HEK293 (cell line): ENCODE results near the gene FAM89A.
A peak's percentile ranks its signal among the peaks of the same experiment; 100 is the strongest.

Experiments
- GLIS2 ChIP-seq: fragments of 450-650 bp; formaldehyde crosslinking; IDR thresholded peaks from 2 replicates; pipeline ENCODE4 v1.5.1; 2016; ENCODE audit warnings: missing biosample characterization, missing genetic modification characterization
- KLF16 ChIP-seq: fragments of 450-650 bp; formaldehyde crosslinking; IDR thresholded peaks from 2 replicates; pipeline ENCODE4 v1.5.1; 2017; ENCODE audit warnings: missing biosample characterization, missing genetic modification characterization
- KLF17 ChIP-seq: fragments of 450-650 bp; formaldehyde crosslinking; IDR thresholded peaks from 2 replicates; pipeline ENCODE4 v1.5.1; 2016; ENCODE audit warnings: missing biosample characterization, missing genetic modification characterization
- KLF7 ChIP-seq: fragments of 450-650 bp; formaldehyde crosslinking; IDR thresholded peaks from 2 replicates; pipeline ENCODE4 v1.5.1; 2016; ENCODE audit warnings: missing biosample characterization, missing genetic modification characterization, borderline replicate concordance
- REST ChIP-seq: fragments of 450-650 bp; formaldehyde crosslinking; IDR thresholded peaks from 2 replicates; pipeline ENCODE4 v1.5.1; 2016; ENCODE audit warnings: missing biosample characterization, missing genetic modification characterization
- SCRT2 ChIP-seq: fragments of 450-650 bp; formaldehyde crosslinking; IDR thresholded peaks from 2 replicates; pipeline ENCODE4 v1.5.1; 2016; ENCODE audit warnings: missing biosample characterization, missing genetic modification characterization
- SP2 ChIP-seq: fragments of 450-650 bp; formaldehyde crosslinking; IDR thresholded peaks from 2 replicates; pipeline ENCODE4 v1.5.1; 2016; ENCODE audit warnings: missing biosample characterization, missing genetic modification characterization
- TSHZ1 ChIP-seq: fragments of 450-650 bp; formaldehyde crosslinking; IDR thresholded peaks from 2 replicates; pipeline ENCODE4 v1.5.1; 2016; ENCODE audit warnings: missing biosample characterization, missing genetic modification characterization, borderline replicate concordance
- WT1 ChIP-seq: fragments of 450-650 bp; formaldehyde crosslinking; IDR thresholded peaks from 2 replicates; pipeline ENCODE4 v1.5.1; 2016; ENCODE audit warnings: missing biosample characterization, missing genetic modification characterization
- ZBTB7A ChIP-seq: fragments of 450-650 bp; formaldehyde crosslinking; IDR thresholded peaks from 2 replicates; pipeline ENCODE4 v1.5.1; 2016; ENCODE audit warnings: low read depth, missing biosample characterization, missing genetic modification characterization
- ZFHX2 ChIP-seq: fragments of 450-650 bp; formaldehyde crosslinking; conservative IDR thresholded peaks from 2 replicates; pipeline ENCODE4 v1.5.1; 2016; ENCODE audit warnings: missing biosample characterization, missing genetic modification characterization
- ZNF140 ChIP-seq: fragments of 450-650 bp; formaldehyde crosslinking; IDR thresholded peaks from 2 replicates; pipeline ENCODE4 v1.5.1; 2016; ENCODE audit warnings: missing biosample characterization, missing genetic modification characterization
- ZNF157 ChIP-seq: fragments of 450-650 bp; formaldehyde crosslinking; IDR thresholded peaks from 2 replicates; pipeline ENCODE4 v1.5.1; 2016; ENCODE audit warnings: missing biosample characterization, missing genetic modification characterization
- ZNF391 ChIP-seq: fragments of 450-650 bp; formaldehyde crosslinking; IDR thresholded peaks from 2 replicates; pipeline ENCODE4 v1.5.1; 2016; ENCODE audit warnings: low read depth, missing biosample characterization, missing genetic modification characterization, borderline replicate concordance
- ZNF521 ChIP-seq: fragments of 450-650 bp; formaldehyde crosslinking; IDR thresholded peaks from 2 replicates; pipeline ENCODE4 v1.5.1; 2017; ENCODE audit warnings: missing biosample characterization, mild to moderate bottlenecking, missing genetic modification characterization
- ZNF529 ChIP-seq: fragments of 450-650 bp; formaldehyde crosslinking; IDR thresholded peaks from 2 replicates; pipeline ENCODE4 v1.5.1; 2017; ENCODE audit warnings: missing genetic modification characterization, missing biosample characterization; ENCODE audit not compliant: insufficient replicate concordance
- ZNF585B ChIP-seq: fragments of 450-650 bp; formaldehyde crosslinking; IDR thresholded peaks from 2 replicates; pipeline ENCODE4 v1.5.1; 2016; ENCODE audit warnings: missing biosample characterization, missing genetic modification characterization
- ZNF610 ChIP-seq: fragments of 450-650 bp; formaldehyde crosslinking; IDR thresholded peaks from 2 replicates; pipeline ENCODE4 v1.5.1; 2016; ENCODE audit warnings: missing biosample characterization, missing genetic modification characterization, borderline replicate concordance
- TF ChIP-seq, protein P1 (sequence below): fragments of 450-650 bp; formaldehyde crosslinking; IDR thresholded peaks from 2 replicates; pipeline ENCODE4 v1.5.1; 2016; ENCODE audit warnings: missing biosample characterization, missing genetic modification characterization
- TF ChIP-seq, protein P2 (sequence below): fragments of 450-650 bp; formaldehyde crosslinking; IDR thresholded peaks from 2 replicates; pipeline ENCODE4 v1.5.1; 2016; ENCODE audit warnings: missing biosample characterization, missing genetic modification characterization, borderline replicate concordance
- TF ChIP-seq, protein P3 (sequence below): fragments of 450-650 bp; formaldehyde crosslinking; IDR thresholded peaks from 2 replicates; pipeline ENCODE4 v1.5.1; 2016; ENCODE audit warnings: missing biosample characterization, missing genetic modification characterization, borderline replicate concordance

Gene FAM89A

GRCh38 chr1:230977761-230978490 lies 62.1 kb downstream of the FAM89A start (continued):
- TF ChIP-seq REST (tag by site-specific recombination) (peak; percentile 20; the same call in 1 of the 2 replicates), ZNF391 (no peak), ZNF585B (no peak), ZNF521 (no peak), SCRT2 (peak; percentile 93), TSHZ1 (no peak), ZFHX2 (tag by site-specific recombination) (peak; percentile 90), KLF16 (peak; percentile 73), KLF7 (no peak), ZNF610 (tag by site-specific recombination) (no peak), ZNF157 (no peak), KLF17 (tag by site-specific recombination) (0 out of 2 replicates have a peak, but pooled peaks have one; percentile 40), GLIS2 (peak; percentile 93), ZBTB7A (tag by site-specific recombination) (no peak), WT1 (tag by site-specific recombination) (peak; percentile 57), ZNF140 (tag by site-specific recombination) (no peak), SP2 (tag by site-specific recombination) (peak; percentile 84), ZNF529 (tag by site-specific recombination) (no peak)
- TF ChIP-seq, protein P1, sequence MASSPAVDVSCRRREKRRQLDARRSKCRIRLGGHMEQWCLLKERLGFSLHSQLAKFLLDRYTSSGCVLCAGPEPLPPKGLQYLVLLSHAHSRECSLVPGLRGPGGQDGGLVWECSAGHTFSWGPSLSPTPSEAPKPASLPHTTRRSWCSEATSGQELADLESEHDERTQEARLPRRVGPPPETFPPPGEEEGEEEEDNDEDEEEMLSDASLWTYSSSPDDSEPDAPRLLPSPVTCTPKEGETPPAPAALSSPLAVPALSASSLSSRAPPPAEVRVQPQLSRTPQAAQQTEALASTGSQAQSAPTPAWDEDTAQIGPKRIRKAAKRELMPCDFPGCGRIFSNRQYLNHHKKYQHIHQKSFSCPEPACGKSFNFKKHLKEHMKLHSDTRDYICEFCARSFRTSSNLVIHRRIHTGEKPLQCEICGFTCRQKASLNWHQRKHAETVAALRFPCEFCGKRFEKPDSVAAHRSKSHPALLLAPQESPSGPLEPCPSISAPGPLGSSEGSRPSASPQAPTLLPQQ (tag by site-specific recombination), result peak; percentile 44
- TF ChIP-seq, protein P2, sequence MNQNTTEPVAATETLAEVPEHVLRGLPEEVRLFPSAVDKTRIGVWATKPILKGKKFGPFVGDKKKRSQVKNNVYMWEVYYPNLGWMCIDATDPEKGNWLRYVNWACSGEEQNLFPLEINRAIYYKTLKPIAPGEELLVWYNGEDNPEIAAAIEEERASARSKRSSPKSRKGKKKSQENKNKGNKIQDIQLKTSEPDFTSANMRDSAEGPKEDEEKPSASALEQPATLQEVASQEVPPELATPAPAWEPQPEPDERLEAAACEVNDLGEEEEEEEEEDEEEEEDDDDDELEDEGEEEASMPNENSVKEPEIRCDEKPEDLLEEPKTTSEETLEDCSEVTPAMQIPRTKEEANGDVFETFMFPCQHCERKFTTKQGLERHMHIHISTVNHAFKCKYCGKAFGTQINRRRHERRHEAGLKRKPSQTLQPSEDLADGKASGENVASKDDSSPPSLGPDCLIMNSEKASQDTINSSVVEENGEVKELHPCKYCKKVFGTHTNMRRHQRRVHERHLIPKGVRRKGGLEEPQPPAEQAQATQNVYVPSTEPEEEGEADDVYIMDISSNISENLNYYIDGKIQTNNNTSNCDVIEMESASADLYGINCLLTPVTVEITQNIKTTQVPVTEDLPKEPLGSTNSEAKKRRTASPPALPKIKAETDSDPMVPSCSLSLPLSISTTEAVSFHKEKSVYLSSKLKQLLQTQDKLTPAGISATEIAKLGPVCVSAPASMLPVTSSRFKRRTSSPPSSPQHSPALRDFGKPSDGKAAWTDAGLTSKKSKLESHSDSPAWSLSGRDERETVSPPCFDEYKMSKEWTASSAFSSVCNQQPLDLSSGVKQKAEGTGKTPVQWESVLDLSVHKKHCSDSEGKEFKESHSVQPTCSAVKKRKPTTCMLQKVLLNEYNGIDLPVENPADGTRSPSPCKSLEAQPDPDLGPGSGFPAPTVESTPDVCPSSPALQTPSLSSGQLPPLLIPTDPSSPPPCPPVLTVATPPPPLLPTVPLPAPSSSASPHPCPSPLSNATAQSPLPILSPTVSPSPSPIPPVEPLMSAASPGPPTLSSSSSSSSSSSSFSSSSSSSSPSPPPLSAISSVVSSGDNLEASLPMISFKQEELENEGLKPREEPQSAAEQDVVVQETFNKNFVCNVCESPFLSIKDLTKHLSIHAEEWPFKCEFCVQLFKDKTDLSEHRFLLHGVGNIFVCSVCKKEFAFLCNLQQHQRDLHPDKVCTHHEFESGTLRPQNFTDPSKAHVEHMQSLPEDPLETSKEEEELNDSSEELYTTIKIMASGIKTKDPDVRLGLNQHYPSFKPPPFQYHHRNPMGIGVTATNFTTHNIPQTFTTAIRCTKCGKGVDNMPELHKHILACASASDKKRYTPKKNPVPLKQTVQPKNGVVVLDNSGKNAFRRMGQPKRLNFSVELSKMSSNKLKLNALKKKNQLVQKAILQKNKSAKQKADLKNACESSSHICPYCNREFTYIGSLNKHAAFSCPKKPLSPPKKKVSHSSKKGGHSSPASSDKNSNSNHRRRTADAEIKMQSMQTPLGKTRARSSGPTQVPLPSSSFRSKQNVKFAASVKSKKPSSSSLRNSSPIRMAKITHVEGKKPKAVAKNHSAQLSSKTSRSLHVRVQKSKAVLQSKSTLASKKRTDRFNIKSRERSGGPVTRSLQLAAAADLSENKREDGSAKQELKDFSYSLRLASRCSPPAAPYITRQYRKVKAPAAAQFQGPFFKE (tag by site-specific recombination), result no peak
- TF ChIP-seq, protein P3, sequence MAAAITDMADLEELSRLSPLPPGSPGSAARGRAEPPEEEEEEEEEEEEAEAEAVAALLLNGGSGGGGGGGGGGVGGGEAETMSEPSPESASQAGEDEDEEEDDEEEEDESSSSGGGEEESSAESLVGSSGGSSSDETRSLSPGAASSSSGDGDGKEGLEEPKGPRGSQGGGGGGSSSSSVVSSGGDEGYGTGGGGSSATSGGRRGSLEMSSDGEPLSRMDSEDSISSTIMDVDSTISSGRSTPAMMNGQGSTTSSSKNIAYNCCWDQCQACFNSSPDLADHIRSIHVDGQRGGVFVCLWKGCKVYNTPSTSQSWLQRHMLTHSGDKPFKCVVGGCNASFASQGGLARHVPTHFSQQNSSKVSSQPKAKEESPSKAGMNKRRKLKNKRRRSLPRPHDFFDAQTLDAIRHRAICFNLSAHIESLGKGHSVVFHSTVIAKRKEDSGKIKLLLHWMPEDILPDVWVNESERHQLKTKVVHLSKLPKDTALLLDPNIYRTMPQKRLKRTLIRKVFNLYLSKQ (tag by site-specific recombination), result no peak
